Trophoblast cell (in vitro differentiated cells and primary cell): ENCODE data around the gene MELK. TPM values are rescaled to one million over a fixed set of nuclear protein-coding genes. Genes with fewer than 3 reads are reported as not detected.
"Not testable (repeated sequence)": the region's sequence is repeated elsewhere in the genome, so short reads cannot be mapped to it uniquely, and the experiment has no call there.

ENCODE experiments used
- DNase-seq, 2 donors: peaks; one replicate each; pipeline ENCODE4 v3.0.0-alpha.2; 2016
- H2AFZ ChIP-seq: 2 replicates; pipeline ENCODE4 v1.6.1; 2013; ENCODE audit warnings: low read length, moderate library complexity, mild to moderate bottlenecking; ENCODE audit not compliant: insufficient read depth, poor library complexity
- H2AK5ac ChIP-seq: 2 replicates; pipeline ENCODE4 v1.6.1; 2013; ENCODE audit warnings: mild to moderate bottlenecking, low read length
- H2BK120ac ChIP-seq: 2 replicates; pipeline ENCODE4 v1.6.1; 2013; ENCODE audit warnings: low read length, mild to moderate bottlenecking, moderate library complexity; ENCODE audit not compliant: insufficient read depth, poor library complexity
- H2BK12ac ChIP-seq: 2 replicates; pipeline ENCODE4 v1.6.1; 2013; ENCODE audit warnings: mild to moderate bottlenecking, low read length, moderate library complexity
- H2BK5ac ChIP-seq: 2 replicates; pipeline ENCODE4 v1.6.1; 2013; ENCODE audit warnings: low read length, low read depth, moderate library complexity, mild to moderate bottlenecking; ENCODE audit not compliant: poor library complexity
- H3K14ac ChIP-seq: 2 replicates; pipeline ENCODE4 v1.6.1; 2013; ENCODE audit warnings: mild to moderate bottlenecking, low read length
- H3K18ac ChIP-seq: 2 replicates; pipeline ENCODE4 v1.6.1; 2013; ENCODE audit warnings: mild to moderate bottlenecking, low read length
- H3K23ac ChIP-seq: 2 replicates; pipeline ENCODE4 v1.6.1; 2013; ENCODE audit warnings: low read length
- H3K27ac ChIP-seq: 2 replicates; pipeline ENCODE4 v1.5.1; 2013; ENCODE audit warnings: low read depth, mild to moderate bottlenecking, inconsistent platforms, low read length, moderate library complexity
- H3K27me3 ChIP-seq: 2 replicates; pipeline ENCODE4 v1.6.1; 2013; ENCODE audit warnings: inconsistent platforms, mild to moderate bottlenecking, low read length, moderate library complexity; ENCODE audit not compliant: insufficient read depth
- H3K36me3 ChIP-seq, 2 experiments: 1 replicate in 1 of 2; 2 replicates in 1 of 2; pipeline ENCODE4 v1.6.1; 2013; ENCODE audit warnings: low read length in 2 of 2, mild to moderate bottlenecking in 2 of 2, moderate library complexity in 1 of 2; ENCODE audit not compliant: insufficient read depth in 2 of 2, control insufficient read depth in 1 of 2
- H3K4ac ChIP-seq: 2 replicates; pipeline ENCODE4 v1.6.1; 2013; ENCODE audit warnings: low read depth, mild to moderate bottlenecking, low read length, moderate library complexity
- H3K4me1 ChIP-seq, 2 experiments: 1 replicate in 1 of 2; 2 replicates in 1 of 2; pipeline ENCODE4 v1.6.1; 2013; ENCODE audit warnings: low read length in 2 of 2, mild to moderate bottlenecking in 2 of 2, moderate library complexity in 1 of 2; ENCODE audit not compliant: insufficient read depth in 2 of 2, control insufficient read depth in 1 of 2
- H3K4me2 ChIP-seq: 2 replicates; pipeline ENCODE4 v1.6.1; 2013; ENCODE audit warnings: inconsistent platforms, mild to moderate bottlenecking, low read length, moderate library complexity
- H3K4me3 ChIP-seq: 2 replicates; pipeline ENCODE4 v1.5.1; 2013; ENCODE audit warnings: mild to moderate bottlenecking, low read depth, low read length, inconsistent platforms
- H3K79me1 ChIP-seq: one replicate; pipeline ENCODE4 v1.6.1; 2013; ENCODE audit warnings: low read length
- H3K79me2 ChIP-seq: 2 replicates; pipeline ENCODE4 v1.6.1; 2013; ENCODE audit warnings: low read length, mild to moderate bottlenecking; ENCODE audit not compliant: control insufficient read depth, insufficient read depth, poor library complexity
- H3K9ac ChIP-seq: 2 replicates; pipeline ENCODE4 v1.6.1; 2013; ENCODE audit warnings: mild to moderate bottlenecking, low read length
- H3K9me3 ChIP-seq: 2 replicates; pipeline ENCODE4 v1.6.1; 2013; ENCODE audit warnings: low read depth, mild to moderate bottlenecking, control low read depth, inconsistent platforms, low read length; ENCODE audit not compliant: insufficient read depth
- H4K12ac ChIP-seq: 2 replicates; pipeline ENCODE4 v1.6.1; 2013; ENCODE audit warnings: low read depth, mild to moderate bottlenecking, low read length, moderate library complexity
- H4K8ac ChIP-seq: 2 replicates; pipeline ENCODE4 v1.6.1; 2013; ENCODE audit warnings: low read depth, mild to moderate bottlenecking, low read length, moderate library complexity
- H4K91ac ChIP-seq: one replicate; pipeline ENCODE4 v1.6.1; 2013; ENCODE audit warnings: low read depth, mild to moderate bottlenecking, low read length, moderate library complexity
- WGBS: extraction: QIAGEN DNeasy Blood & Tissue Kit; methylation state at CpG from one replicate; pipeline ENCODE4 v1.1.7; 2013; ENCODE audit warnings: missing lambda C conversion rate; ENCODE audit not compliant: insufficient read length, insufficient coverage; ENCODE audit errors: extremely low coverage; 5-methylcytosine and 5-hydroxymethylcytosine counted together
- polyA plus RNA-seq: library from polyadenylated mRNA; stranded (reverse); fragments of 200-250 nt; gene quantifications from 2 replicates; pipeline ENCODE4 v1.2.3, GENCODE V29; 2013

The MELK gene
- 46.1 and 47.0 TPM in 2 replicates for polyA plus RNA-seq

GRCh38 chr9:36572515-36573418, at the start of gene MELK:
TSS of gene MELK (plus strand) at chr9:36572895. CDS start at chr9:36581682, 8,787 bp downstream.
- peak within 1 kb of the TSS; percentile 89 for H2BK120ac ChIP-seq
- peaks cover 3 to 5% of the 10 kb centered on the region in 2 experiments for H3K4me1 ChIP-seq
- peak; percentile 77 to 90 for DNase-seq
- peak within 1 kb of the TSS; percentile 97 for H3K18ac ChIP-seq
- peak within 1 kb of the TSS; percentile 98 for H4K12ac ChIP-seq
- H2BK5ac ChIP-seq = peak within 1 kb of the TSS; percentile 81
- peak within 1 kb of the TSS; percentile 91 for H3K27ac ChIP-seq
- no peaks in the 10 kb centered on the region for H3K27me3 ChIP-seq
- peak within 1 kb of the TSS; percentile 94 for H4K8ac ChIP-seq
- peaks cover 2% of the 10 kb centered on the region for H3K9me3 ChIP-seq
- no peak within 1 kb of the TSS for H3K23ac ChIP-seq
- peak within 1 kb of the TSS; percentile 92 for H3K4me3 ChIP-seq
- H3K14ac ChIP-seq = peak within 1 kb of the TSS; percentile 94
- H3K9ac ChIP-seq = peak within 1 kb of the TSS; percentile 91
- no peak within 1 kb of the TSS for H2BK12ac ChIP-seq
- peak within 1 kb of the TSS; percentile 96 for H2AK5ac ChIP-seq
- WGBS = no CpG with 5 or more reads among the region's 74 CpGs
- H3K36me3 ChIP-seq = peaks cover 0 to 2% of the 10 kb centered on the region in 2 experiments
- H3K79me2 ChIP-seq = peaks cover 18% of the 10 kb centered on the region
- peak within 1 kb of the TSS; percentile 87 for H3K4me2 ChIP-seq
- peaks cover 14% of the 10 kb centered on the region for H3K79me1 ChIP-seq
- peak within 1 kb of the TSS; percentile 95 for H3K4ac ChIP-seq
- H4K91ac ChIP-seq = peak within 1 kb of the TSS; percentile 93
- H2AFZ ChIP-seq = peak within 1 kb of the TSS; percentile 96

GRCh38 chr9:36530224-36530623, 42.5 kb upstream of the MELK start:
- Histone ChIP-seq H4K91ac (no peak overlapping the region), H4K12ac (no peak overlapping the region), H3K4me1 (no peaks in the 10 kb centered on the region), H3K4me3 (no peak overlapping the region), H3K79me1 (no peaks in the 10 kb centered on the region), H4K8ac (no peak overlapping the region), H3K4ac (no peak overlapping the region), H3K4me2 (no peak overlapping the region), H3K9ac (no peak overlapping the region), H2AK5ac (no peak overlapping the region), H3K14ac (no peak overlapping the region), H3K27ac (no peak overlapping the region), H3K23ac (no peak overlapping the region), H3K9me3 (no peaks in the 10 kb centered on the region), H2BK12ac (no peak overlapping the region), H3K18ac (no peak overlapping the region), H2BK5ac (no peak overlapping the region), H2AFZ (no peak overlapping the region), H3K79me2 (no peaks in the 10 kb centered on the region), H3K36me3 (no peaks in the 10 kb centered on the region), H3K27me3 (no peaks in the 10 kb centered on the region), H2BK120ac (no peak overlapping the region)
- DNase-seq = no peak
- WGBS = no CpG with 5 or more reads among the region's 2 CpGs

GRCh38 chr9:36532353-36532752, 40.3 kb upstream of the MELK start:
- no peak overlapping the region for H4K8ac ChIP-seq
- H3K18ac ChIP-seq = no peak overlapping the region
- H3K4me3 ChIP-seq = no peak overlapping the region
- no peaks in the 10 kb centered on the region for H3K36me3 ChIP-seq
- DNase-seq = no peak
- H3K27me3 ChIP-seq = no peaks in the 10 kb centered on the region
- no peak overlapping the region for H3K23ac ChIP-seq
- no peak overlapping the region for H4K12ac ChIP-seq
- H3K4ac ChIP-seq = no peak overlapping the region
- no peaks in the 10 kb centered on the region for H3K9me3 ChIP-seq
- no peak overlapping the region for H3K27ac ChIP-seq
- no peak overlapping the region for H3K9ac ChIP-seq
- H3K79me1 ChIP-seq = no peaks in the 10 kb centered on the region
- no peak overlapping the region for H2AFZ ChIP-seq
- H3K79me2 ChIP-seq = no peaks in the 10 kb centered on the region
- no peaks in the 10 kb centered on the region for H3K4me1 ChIP-seq
- H3K4me2 ChIP-seq = no peak overlapping the region
- no peak overlapping the region for H2BK120ac ChIP-seq
- no CpG with 5 or more reads among the region's 3 CpGs for WGBS
- no peak overlapping the region for H2BK5ac ChIP-seq
- H2BK12ac ChIP-seq = no peak overlapping the region
- H4K91ac ChIP-seq = no peak overlapping the region
- H2AK5ac ChIP-seq = no peak overlapping the region
- H3K14ac ChIP-seq = no peak overlapping the region

- not testable (repeated sequence) for H3K14ac ChIP-seq, H3K4me1 ChIP-seq, H4K8ac ChIP-seq, H2BK5ac ChIP-seq, H3K23ac ChIP-seq, H3K18ac ChIP-seq, H3K4ac ChIP-seq, H2AK5ac ChIP-seq, H3K4me2 ChIP-seq, H3K79me2 ChIP-seq, H3K9me3 ChIP-seq, H4K12ac ChIP-seq, H3K27me3 ChIP-seq, H3K9ac ChIP-seq, H3K79me1 ChIP-seq, H2AFZ ChIP-seq, H2BK12ac ChIP-seq, H3K27ac ChIP-seq, DNase-seq, H3K4me3 ChIP-seq, H4K91ac ChIP-seq, H3K36me3 ChIP-seq, H2BK120ac ChIP-seq
- WGBS = no CpG with 5 or more reads among the region's 6 CpGs
These were observed 39.0 kb upstream of the MELK start for GRCh38 chr9:36533726-36534125.
